GM23338 (cell line): ENCODE results near the gene TMEM53. TPM values are rescaled to one million over a fixed set of nuclear protein-coding genes. Genes with fewer than 3 reads are reported as not detected.

Experiments
- ATAC-seq: fragments of 200-7000 bp; cut with Tn5 transposase; 3 replicates; pipeline ENCODE4 v1.9.1; 2020
- DNase-seq: peaks from one replicate; pipeline ENCODE4 v3.0.0-alpha.2; 2015; ENCODE audit warnings: low spot score
- H2AFZ ChIP-seq: fragments of 200-600 bp; sonication (generic); 2 replicates; pipeline ENCODE4 v1.8.0; 2016; ENCODE audit warnings: antibody characterized with exemption, mild to moderate bottlenecking, moderate library complexity
- H3F3A ChIP-seq: fragments of 200-600 bp; sonication (generic); replicated peaks from 2 replicates; pipeline ENCODE4 v1.8.0; 2017; ENCODE audit warnings: antibody characterized with exemption, mixed run types, low read depth
- H3K27ac ChIP-seq: fragments of 200-600 bp; sonication (generic); 2 replicates; pipeline ENCODE4 v1.6.1; 2016; ENCODE audit warnings: low read depth
- H3K27me3 ChIP-seq: fragments of 200-600 bp; sonication (generic); 2 replicates; pipeline ENCODE4 v1.8.0; 2016; ENCODE audit warnings: mild to moderate bottlenecking, mixed run types, moderate library complexity; ENCODE audit not compliant: insufficient read depth
- H3K36me3 ChIP-seq: fragments of 200-600 bp; sonication (generic); 2 replicates; pipeline ENCODE4 v1.8.0; 2016; ENCODE audit warnings: mild to moderate bottlenecking; ENCODE audit not compliant: insufficient read depth
- H3K4me1 ChIP-seq: fragments of 200-600 bp; sonication (generic); 2 replicates; pipeline ENCODE4 v1.8.0; 2016; ENCODE audit warnings: mild to moderate bottlenecking, moderate library complexity; ENCODE audit not compliant: insufficient read depth
- H3K4me2 ChIP-seq: fragments of 200-600 bp; sonication (generic); 2 replicates; pipeline ENCODE4 v1.7.1; 2017; ENCODE audit warnings: mixed run types
- H3K4me3 ChIP-seq: fragments of 200-600 bp; sonication (generic); 2 replicates; pipeline ENCODE4 v1.6.1; 2016; ENCODE audit warnings: mixed run types
- H3K79me2 ChIP-seq: fragments of 200-600 bp; sonication (generic); replicated peaks from 2 replicates; pipeline ENCODE4 v1.8.0; 2017; ENCODE audit warnings: mild to moderate bottlenecking; ENCODE audit not compliant: insufficient read depth
- H3K9me2 ChIP-seq: fragments of 200-600 bp; sonication (generic); 2 replicates; pipeline ENCODE4 v1.8.0; 2017; ENCODE audit not compliant: insufficient read depth
- H4K20me1 ChIP-seq: fragments of 200-600 bp; sonication (generic); replicated peaks from 2 replicates; pipeline ENCODE4 v1.8.0; 2017; ENCODE audit warnings: mild to moderate bottlenecking; ENCODE audit not compliant: insufficient read depth
- H3K27ac Mint-ChIP-seq: 2 replicates; pipeline ENCODE4 v1.8.0; 2020; ENCODE audit warnings: inconsistent platforms, mild to moderate bottlenecking, moderate library complexity, mixed read lengths
- H3K27me3 Mint-ChIP-seq: 3 replicates; pipeline ENCODE4 v1.8.0; 2022; ENCODE audit warnings: low read depth, mild to moderate bottlenecking, moderate library complexity, mixed read lengths, inconsistent platforms; ENCODE audit not compliant: insufficient read depth, poor library complexity
- H3K36me3 Mint-ChIP-seq: 3 replicates; pipeline ENCODE4 v1.8.0; 2021; ENCODE audit warnings: low read depth, mild to moderate bottlenecking, inconsistent platforms, moderate library complexity, mixed read lengths
- H3K4me1 Mint-ChIP-seq: 3 replicates; pipeline ENCODE4 v1.8.0; 2020; ENCODE audit warnings: mild to moderate bottlenecking, inconsistent platforms, mixed read lengths
- H3K4me3 Mint-ChIP-seq: 3 replicates; pipeline ENCODE4 v1.8.0; 2021; ENCODE audit warnings: moderate library complexity, mild to moderate bottlenecking, inconsistent platforms, mixed read lengths
- H3K9me3 Mint-ChIP-seq: 3 replicates; pipeline ENCODE4 v1.8.0; 2020; ENCODE audit warnings: moderate library complexity, mild to moderate bottlenecking, inconsistent platforms, mixed read lengths
- CREB1 ChIP-seq: fragments of 250-450 bp; sonication (Bioruptor Pico); IDR thresholded peaks from 2 replicates; pipeline ENCODE4 v1.5.0; 2020; ENCODE audit warnings: low read depth, mild to moderate bottlenecking, moderate library complexity
- EZH2 ChIP-seq: fragments of 200-600 bp; sonication (generic); IDR thresholded peaks from one replicate; pipeline ENCODE4 v1.8.0; 2017; ENCODE audit warnings: antibody characterized with exemption, mild to moderate bottlenecking, low read depth; ENCODE audit not compliant: unreplicated experiment
- EZH2phosphoT487 ChIP-seq: fragments of 200-600 bp; sonication (generic); IDR thresholded peaks from one replicate; pipeline ENCODE4 v1.8.1; 2018; ENCODE audit warnings: antibody characterized with exemption; ENCODE audit not compliant: unreplicated experiment
- JUNB ChIP-seq: IDR thresholded peaks from one replicate; pipeline ENCODE4 v1.6.1; 2016; ENCODE audit warnings: antibody characterized with exemption; ENCODE audit not compliant: unreplicated experiment
- NANOG ChIP-seq: IDR thresholded peaks from 2 replicates; pipeline ENCODE4 v1.6.1; 2016; ENCODE audit warnings: antibody characterized with exemption, borderline replicate concordance
- POLR2AphosphoS5 ChIP-seq: IDR thresholded peaks from 2 replicates; pipeline ENCODE4 v1.6.1; 2016; ENCODE audit warnings: antibody characterized with exemption, low read depth
- STAT1 ChIP-seq: IDR thresholded peaks from one replicate; pipeline ENCODE4 v1.6.1; 2016; ENCODE audit warnings: antibody characterized with exemption; ENCODE audit not compliant: unreplicated experiment
- ZNF114 ChIP-seq: fragments of 250-450 bp; sonication (Bioruptor Pico); IDR thresholded peaks from 2 replicates; pipeline ENCODE4 v1.5.0; 2020; ENCODE audit warnings: mild to moderate bottlenecking, moderate library complexity
- ZNF331 ChIP-seq: fragments of 250-450 bp; sonication (Bioruptor Pico); IDR thresholded peaks from 2 replicates; pipeline ENCODE4 v1.5.0; 2020; ENCODE audit warnings: low read depth, mild to moderate bottlenecking, moderate library complexity
- polyA plus RNA-seq: library from polyadenylated mRNA; unstranded; fragments of >200 nt; fragmentation: Nextera tagmentation; extraction: Ambion mirVana; gene quantifications from 2 replicates; pipeline ENCODE4 v1.2.1, GENCODE V29; 2016
- total RNA-seq: library from RNA; depleted of rRNA; stranded (reverse); fragments of >200 nt; shearing (Covaris generic); gene quantifications from 2 replicates; pipeline ENCODE4 v1.2.3, GENCODE V29; 2014
- TF ChIP-seq, protein P1 (sequence below): IDR thresholded peaks from one replicate; pipeline ENCODE4 v1.6.1; 2018; ENCODE audit warnings: antibody characterized with exemption; ENCODE audit not compliant: unreplicated experiment
- TF ChIP-seq, protein P2 (sequence below), 2 experiments: fragments of 200-600 bp in 1 of 2; sonication (generic) in 1 of 2; conservative IDR thresholded peaks; 2 replicates each; pipeline versions ENCODE4 v1.5.1 to v1.6.1; 2016 to 2017; ENCODE audit warnings: antibody characterized with exemption in 2 of 2, low read depth in 2 of 2, mild to moderate bottlenecking in 2 of 2, moderate library complexity in 1 of 2
- TF ChIP-seq, protein P3 (sequence below): IDR thresholded peaks from 2 replicates; pipeline ENCODE4 v1.6.1; 2016; ENCODE audit warnings: antibody characterized with exemption

TMEM53 gene
- total and polyA plus RNA-seq, 2 experiments from 2014 or later, result 15.4 to 20.8 TPM

DNA sequence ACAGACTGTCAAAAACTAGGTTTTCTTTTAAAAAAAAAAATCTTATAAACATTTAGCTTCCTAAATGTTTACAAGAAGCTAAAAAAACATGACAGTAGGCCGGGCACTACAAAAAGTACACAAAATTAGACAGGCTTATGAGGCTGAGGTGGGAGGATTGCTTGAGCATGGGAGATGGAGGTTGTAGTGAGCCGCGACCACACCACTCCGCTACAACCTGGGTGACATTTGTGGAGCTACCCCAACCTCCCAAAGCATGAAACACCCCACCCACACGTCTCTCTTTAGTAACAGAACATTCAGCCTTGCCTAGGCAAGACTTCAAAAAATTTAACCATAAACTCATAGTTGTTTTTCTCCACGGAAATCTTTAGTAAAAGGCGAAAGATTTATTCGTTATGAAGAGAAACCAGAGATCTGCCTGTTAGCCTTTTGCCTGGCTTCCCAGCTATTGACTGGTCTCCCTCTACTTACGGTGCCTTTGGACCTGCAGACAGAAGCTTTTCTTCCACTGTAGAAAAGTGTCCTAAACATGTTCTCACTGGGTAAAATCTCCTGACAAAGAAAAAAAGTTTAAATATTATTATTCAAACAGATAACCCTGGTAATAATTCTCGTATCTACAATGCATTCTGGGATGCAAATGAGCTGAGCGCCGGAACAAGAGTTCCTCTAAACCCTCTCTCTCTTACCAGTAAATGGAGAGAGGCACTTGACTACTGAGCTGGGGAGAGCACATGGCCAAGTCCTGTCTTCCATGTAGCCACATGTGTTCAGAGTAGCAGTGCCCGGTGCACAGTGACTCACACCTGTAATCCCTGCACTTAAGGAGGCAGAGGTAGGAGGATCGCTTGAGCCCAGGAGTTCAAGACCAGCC lies 47.4 kb upstream of the TMEM53 start (continued):
- TF ChIP-seq, protein P1, sequence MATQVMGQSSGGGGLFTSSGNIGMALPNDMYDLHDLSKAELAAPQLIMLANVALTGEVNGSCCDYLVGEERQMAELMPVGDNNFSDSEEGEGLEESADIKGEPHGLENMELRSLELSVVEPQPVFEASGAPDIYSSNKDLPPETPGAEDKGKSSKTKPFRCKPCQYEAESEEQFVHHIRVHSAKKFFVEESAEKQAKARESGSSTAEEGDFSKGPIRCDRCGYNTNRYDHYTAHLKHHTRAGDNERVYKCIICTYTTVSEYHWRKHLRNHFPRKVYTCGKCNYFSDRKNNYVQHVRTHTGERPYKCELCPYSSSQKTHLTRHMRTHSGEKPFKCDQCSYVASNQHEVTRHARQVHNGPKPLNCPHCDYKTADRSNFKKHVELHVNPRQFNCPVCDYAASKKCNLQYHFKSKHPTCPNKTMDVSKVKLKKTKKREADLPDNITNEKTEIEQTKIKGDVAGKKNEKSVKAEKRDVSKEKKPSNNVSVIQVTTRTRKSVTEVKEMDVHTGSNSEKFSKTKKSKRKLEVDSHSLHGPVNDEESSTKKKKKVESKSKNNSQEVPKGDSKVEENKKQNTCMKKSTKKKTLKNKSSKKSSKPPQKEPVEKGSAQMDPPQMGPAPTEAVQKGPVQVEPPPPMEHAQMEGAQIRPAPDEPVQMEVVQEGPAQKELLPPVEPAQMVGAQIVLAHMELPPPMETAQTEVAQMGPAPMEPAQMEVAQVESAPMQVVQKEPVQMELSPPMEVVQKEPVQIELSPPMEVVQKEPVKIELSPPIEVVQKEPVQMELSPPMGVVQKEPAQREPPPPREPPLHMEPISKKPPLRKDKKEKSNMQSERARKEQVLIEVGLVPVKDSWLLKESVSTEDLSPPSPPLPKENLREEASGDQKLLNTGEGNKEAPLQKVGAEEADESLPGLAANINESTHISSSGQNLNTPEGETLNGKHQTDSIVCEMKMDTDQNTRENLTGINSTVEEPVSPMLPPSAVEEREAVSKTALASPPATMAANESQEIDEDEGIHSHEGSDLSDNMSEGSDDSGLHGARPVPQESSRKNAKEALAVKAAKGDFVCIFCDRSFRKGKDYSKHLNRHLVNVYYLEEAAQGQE, result no peak
- TF ChIP-seq ZNF331 (CRISPR knock-in tag), result peak; percentile 60; the same call in 1 of the 2 replicates
- peak; percentile 88; the same call in 1 of the 2 replicates for TF ChIP-seq ZNF114
- no peak for TF ChIP-seq EZH2phosphoT487
- TF ChIP-seq NANOG, result no peak

GRCh38 chr1:44720281-44720680 lies 46.0 kb upstream of the TMEM53 start:
- H3F3A ChIP-seq, result 0 out of 2 replicates have a peak, but pooled peaks cover 3% of the 10 kb centered on the region
- Mint-ChIP-seq H3K9me3 (no peaks in the 10 kb centered on the region; the same call in 2 of the 3 replicates), H3K27me3 (peaks cover 12% of the 10 kb centered on the region), H3K36me3 (no peaks in the 10 kb centered on the region), H3K27ac (no peak overlapping the region), H3K4me3 (no peak overlapping the region), H3K4me1 (no peaks in the 10 kb centered on the region; the same call in 2 of the 3 replicates)
- no peak overlapping the region for H3K4me2 ChIP-seq
- no peaks in the 10 kb centered on the region for H3K9me2 ChIP-seq
- no peak for DNase-seq
- H3K27me3 ChIP-seq, result no peaks in the 10 kb centered on the region
- no peaks in the 10 kb centered on the region for H3K36me3 ChIP-seq
- H3K4me3 ChIP-seq, result no peak overlapping the region
- no peak overlapping the region for H2AFZ ChIP-seq
- no peaks in the 10 kb centered on the region for H4K20me1 ChIP-seq
- no peaks in the 10 kb centered on the region for H3K4me1 ChIP-seq
- no peak overlapping the region for H3K27ac ChIP-seq
- no peaks in the 10 kb centered on the region for H3K79me2 ChIP-seq
- no peak for ATAC-seq
- TF ChIP-seq EZH2 (no peak), STAT1 (no peak), POLR2AphosphoS5 (no peak), JUNB (no peak), CREB1 (CRISPR knock-in tag) (no peak), NANOG (no peak), ZNF331 (CRISPR knock-in tag) (no peak), EZH2phosphoT487 (no peak), ZNF114 (no peak)
- TF ChIP-seq, protein P1, result no peak
- TF ChIP-seq, protein P2, sequence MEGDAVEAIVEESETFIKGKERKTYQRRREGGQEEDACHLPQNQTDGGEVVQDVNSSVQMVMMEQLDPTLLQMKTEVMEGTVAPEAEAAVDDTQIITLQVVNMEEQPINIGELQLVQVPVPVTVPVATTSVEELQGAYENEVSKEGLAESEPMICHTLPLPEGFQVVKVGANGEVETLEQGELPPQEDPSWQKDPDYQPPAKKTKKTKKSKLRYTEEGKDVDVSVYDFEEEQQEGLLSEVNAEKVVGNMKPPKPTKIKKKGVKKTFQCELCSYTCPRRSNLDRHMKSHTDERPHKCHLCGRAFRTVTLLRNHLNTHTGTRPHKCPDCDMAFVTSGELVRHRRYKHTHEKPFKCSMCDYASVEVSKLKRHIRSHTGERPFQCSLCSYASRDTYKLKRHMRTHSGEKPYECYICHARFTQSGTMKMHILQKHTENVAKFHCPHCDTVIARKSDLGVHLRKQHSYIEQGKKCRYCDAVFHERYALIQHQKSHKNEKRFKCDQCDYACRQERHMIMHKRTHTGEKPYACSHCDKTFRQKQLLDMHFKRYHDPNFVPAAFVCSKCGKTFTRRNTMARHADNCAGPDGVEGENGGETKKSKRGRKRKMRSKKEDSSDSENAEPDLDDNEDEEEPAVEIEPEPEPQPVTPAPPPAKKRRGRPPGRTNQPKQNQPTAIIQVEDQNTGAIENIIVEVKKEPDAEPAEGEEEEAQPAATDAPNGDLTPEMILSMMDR (conservative IDR thresholded peaks at IDR 0.05; ENCODE audit: low read depth in 2 of 2), result no peak
- TF ChIP-seq, protein P3, sequence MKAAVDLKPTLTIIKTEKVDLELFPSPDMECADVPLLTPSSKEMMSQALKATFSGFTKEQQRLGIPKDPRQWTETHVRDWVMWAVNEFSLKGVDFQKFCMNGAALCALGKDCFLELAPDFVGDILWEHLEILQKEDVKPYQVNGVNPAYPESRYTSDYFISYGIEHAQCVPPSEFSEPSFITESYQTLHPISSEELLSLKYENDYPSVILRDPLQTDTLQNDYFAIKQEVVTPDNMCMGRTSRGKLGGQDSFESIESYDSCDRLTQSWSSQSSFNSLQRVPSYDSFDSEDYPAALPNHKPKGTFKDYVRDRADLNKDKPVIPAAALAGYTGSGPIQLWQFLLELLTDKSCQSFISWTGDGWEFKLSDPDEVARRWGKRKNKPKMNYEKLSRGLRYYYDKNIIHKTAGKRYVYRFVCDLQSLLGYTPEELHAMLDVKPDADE, result no peak
